UCSD-AML1 (cell line): ENCODE measurements around the gene MAP1S.
"Not testable (repeated sequence)": the region's sequence is repeated elsewhere in the genome, so short reads cannot be mapped to it uniquely, and the experiment has no call there.

Source experiments
- DNase-seq: peaks from one replicate; lab custom pipeline; 2025; ENCODE audit not compliant: unreplicated experiment; lab: John Stamatoyannopoulos, UW

Gene MAP1S

DNA sequence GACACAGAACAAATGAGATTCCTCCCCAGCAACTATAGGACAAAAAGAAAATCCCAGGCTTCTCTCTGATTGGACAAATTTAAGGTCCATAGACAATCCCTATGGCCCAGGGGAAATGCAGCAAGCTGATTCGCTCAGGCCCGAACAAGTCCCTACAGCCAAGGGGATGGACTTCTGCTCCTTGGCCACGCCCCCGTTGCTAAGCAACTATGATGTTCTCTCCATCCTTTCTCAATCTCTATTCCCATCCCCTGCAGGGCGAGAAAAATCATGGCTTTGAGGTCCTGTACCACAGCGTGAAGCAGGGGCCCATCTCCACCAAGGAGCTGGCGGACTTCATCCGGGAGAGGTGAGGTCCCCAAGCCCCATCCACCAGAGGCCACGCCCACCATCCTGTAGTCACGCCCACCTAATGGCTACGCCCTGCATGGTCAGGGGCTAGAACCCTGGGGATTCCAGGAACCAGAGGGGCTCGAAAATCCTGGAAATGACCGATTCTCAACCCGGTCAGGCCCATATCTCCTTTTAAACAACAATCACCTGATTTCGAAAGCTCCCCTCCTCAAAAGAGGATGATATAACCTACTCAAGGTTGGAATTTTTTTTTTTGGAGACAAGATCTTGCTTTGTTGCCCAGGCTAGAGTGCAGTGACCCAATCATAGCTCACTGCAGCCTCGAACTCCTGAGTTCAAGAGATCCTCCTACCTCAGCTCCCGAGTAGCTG is 43.4 kb downstream of the MAP1S start:
- peak; percentile 19 for DNase-seq

DNA sequence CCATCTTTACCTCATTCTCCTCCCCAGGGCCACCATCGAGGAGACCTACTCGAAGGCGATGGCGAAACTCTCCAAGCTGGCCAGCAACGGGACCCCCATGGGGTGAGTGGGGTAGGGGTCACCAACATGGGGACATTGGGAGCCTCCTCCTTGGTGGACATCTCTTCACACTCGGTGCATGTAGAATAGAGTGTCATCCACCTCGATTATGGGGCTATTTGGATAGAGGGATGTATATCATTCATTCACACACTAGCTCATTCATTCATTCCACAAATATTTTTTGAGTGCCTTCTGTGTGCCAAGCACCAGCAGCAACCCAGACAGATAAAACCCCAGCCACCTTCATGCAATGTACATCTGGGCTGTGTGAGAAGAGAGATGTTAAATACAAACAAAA is 45.1 kb downstream of the MAP1S start:
- no peak for DNase-seq

DNA sequence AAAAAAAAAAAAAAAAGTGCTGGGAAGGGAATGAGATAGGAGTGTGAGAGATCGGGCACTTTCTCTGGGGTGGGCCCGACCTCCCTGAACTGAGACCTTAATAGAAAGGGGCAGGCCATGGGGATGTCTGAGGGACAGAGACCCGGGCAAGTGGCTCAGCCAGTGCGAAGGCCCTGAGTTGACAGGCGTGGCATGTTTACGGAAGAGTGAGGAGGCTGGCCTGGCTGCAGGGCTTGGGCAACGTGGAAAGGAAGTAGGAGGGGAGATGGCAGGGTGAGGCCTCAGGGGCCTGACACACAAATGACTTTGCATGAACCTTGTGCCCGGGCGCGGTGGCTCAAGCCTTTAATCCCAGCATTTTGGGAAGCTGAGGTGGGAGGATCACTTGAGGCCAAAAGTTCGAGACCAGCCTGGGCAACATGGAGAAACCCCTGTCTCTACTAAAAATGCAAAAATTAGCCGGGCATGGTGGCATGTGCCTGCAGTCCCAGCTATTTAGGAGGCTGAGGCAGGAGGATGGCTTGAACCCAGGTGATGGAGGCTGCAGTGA is 45.9 kb downstream of the MAP1S start:
- DNase-seq: peak; percentile 84

DNA sequence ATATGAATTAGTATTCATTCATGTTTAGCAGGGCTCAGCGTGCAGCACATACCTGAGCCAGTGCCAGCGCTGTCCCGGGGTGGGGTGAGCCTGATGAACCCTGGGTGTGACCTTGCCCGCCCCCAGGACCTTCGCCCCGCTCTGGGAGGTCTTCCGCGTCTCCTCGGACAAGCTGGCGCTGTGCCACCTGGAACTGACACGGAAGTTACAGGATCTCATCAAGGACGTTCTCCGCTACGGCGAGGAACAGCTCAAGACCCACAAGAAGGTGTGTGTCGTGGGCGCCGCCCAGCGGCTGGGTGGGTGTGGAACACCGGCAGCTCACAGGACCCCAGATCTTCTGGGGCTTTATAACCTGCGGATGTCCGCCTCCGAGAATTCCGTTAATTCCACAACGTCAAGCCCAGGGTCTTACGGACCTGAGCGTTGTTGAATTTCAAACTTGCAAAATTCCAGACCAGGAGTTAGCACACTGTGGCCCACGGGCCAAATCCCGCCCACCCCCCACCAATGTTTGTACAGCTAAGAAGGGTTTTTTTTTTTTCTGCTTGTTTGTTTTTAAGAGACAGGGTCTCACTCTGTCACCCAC is 47.4 kb downstream of the MAP1S start:
- peak; percentile 78 for DNase-seq

DNA sequence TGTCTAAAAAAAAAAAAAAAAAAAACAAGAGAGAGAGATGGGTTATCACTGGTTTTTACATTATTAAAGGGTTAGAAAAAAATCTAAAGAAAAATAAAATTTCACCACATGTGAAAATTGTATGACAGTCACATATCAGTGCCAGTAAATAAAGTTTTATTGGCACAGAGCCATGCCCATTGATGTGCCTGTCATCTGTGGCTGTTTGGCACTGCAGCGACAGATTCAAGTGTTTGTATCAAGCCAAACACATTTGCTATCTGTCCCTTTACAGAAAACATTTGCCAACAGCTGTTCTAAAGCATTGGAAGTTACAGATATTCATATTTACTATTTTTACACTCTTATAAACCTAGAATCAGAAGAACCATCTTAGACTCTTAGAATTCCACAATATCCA is 48.3 kb downstream of the MAP1S start:
- DNase-seq: no peak

DNA sequence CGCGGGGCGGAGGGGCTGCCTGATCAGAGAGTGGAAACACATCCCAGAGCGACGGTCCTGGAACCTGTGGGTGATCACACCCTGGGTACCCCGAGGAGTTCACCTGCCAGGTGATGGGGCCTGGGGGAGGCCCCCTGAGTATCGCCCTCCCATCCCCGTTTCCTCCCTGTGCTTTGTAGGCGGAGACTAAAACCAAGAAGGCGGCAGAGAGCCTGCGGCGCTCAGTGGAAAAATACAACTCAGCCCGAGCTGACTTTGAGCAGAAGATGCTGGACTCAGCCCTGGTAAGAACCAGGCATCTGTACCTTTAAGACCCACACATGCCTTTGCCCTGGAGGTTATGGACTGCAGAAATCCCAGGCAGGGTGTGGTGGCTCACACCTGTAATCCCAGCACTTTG is 51.3 kb downstream of the MAP1S start:
- DNase-seq: no peak

DNA sequence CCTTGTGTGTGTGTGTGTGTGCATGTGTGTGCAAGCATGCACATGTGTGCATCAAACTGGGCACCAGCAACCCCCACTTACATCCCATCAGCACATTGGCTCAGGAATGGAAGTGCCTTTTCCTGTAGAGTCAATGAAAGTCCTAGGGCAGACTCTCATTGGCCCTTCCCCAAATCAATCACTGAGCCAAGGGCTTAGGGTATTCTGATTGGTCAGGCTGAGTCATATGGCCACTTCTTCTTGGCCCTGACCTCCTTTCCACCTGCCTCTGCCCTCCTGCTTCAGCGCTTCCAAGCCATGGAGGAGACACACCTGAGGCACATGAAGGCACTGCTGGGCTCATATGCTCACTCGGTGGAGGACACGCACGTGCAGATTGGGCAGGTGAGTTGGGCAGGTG is 52.9 kb downstream of the MAP1S start:
- no peak for DNase-seq

DNA sequence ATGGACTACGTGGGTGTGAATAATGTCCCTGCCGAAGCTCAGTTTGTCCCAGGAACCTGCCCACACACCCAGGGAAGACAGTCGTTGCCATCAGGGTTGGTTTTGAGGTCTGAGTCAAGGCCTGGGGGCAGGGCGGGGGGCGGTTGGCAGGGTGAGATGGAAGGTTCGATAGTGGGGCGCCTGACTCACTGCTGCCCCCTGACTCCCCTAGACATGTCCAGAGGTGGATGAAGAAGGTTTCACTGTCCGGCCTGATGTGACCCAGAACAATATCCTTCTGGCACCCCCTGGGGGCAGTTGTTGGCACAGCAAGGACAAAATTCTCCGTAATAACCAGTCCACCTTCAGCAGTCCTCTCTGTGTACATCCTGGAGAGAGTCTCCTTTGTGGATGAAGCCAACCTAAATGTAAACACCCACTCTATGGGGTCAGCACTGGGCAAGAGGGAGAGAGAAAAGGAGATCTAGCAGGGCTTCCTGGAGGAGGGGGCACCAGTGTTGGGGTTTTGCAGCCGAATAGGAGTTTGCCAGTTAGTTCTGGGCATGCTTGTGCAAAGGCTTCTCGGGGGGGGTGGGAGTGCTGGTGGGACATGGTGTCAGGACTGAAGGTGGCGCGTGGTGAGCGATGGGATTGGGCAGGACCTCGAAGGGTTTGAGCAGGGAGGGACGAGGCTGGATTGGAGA is 56.1 kb downstream of the MAP1S start:
- peak; percentile 59 for DNase-seq

DNA sequence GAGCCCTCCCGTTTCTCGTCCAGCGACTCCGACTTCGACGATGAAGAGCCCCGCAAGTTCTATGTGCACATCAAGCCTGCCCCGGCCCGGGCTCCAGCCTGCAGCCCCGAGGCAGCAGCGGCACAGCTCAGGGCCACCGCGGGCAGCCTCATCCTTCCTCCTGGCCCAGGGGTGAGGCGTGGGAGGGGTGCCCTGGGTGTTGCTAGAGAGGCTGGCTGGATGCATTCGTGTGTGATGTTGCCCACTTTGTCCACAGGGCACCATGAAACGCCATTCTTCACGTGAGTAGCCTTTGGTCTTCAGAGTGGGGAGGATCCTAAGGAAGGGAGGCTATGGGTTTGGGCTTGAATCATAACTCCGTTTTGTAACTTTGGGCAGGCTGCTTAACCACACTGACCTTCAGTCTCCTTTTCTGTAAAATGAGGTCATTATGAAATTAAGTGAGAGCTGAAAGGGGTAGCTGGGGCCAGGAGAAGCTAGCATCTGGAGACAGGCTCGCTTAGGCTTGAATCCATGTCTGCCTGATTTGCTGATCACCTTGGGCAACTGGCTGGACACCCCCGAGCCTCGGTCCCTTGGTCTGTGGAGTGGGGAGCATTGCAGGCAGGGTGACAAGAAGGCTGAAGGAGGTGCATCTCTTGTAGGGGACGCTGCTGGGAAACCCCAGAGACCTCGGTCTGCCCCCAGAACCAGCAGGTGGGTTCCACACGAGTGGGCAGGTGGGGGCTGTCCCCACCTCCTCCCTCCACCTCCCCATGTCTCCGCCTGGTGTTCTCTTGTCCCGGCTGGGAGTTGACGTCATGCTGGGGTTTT is 56.9 kb downstream of the MAP1S start:
- DNase-seq: no peak

DNA sequence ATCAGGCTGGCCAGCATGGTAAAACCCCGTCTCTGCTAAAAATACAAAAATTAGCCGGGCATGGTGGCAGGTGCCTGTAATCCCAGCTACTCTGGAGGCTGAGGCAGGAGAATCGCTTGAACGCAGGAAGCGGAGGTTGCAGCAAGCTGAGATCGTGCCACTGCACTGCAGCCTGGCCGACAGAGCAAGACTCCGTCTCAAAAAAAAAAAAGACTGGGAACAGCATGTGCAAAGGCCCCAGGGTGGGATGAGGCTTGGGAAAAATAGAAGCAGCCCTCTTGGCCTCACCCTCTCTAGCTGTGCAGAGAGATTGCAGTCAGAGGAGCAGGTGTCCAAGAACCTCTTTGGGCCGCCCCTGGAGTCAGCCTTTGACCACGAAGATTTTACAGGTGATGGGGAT is 58.6 kb downstream of the MAP1S start:
- DNase-seq: not testable (repeated sequence)

DNA sequence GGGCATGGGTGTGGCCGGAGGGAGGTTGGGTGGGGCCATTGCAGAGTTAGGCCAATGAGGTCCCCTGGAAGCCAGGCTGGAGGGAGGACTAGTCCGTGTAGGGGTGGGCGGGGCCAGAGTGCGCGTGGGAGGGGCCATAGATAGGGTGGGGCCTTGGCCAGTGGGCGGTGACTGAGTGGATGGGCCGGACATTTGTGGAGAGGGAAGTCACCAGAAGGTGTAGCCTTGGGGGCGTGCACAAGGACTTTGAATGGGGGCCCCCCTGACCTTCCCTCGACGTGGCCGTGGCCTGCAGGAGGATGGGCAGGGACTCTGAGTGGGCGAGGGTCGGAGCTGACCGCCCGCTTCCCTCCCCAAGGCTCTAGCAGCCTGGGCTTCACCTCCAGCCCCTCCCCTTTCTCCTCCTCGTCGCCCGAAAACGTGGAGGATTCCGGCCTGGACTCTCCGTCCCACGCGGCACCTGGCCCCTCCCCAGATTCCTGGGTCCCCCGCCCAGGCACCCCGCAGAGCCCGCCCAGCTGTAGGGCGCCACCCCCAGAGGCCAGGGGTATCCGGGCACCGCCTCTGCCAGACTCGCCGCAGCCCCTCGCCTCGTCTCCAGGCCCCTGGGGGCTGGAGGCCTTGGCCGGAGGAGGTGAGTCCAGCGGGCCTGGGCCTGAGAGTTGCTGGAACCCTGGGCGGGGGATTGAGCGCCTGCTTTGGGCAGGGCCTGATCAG is 59.1 kb downstream of the MAP1S start:
- DNase-seq: peak; percentile 69

DNA sequence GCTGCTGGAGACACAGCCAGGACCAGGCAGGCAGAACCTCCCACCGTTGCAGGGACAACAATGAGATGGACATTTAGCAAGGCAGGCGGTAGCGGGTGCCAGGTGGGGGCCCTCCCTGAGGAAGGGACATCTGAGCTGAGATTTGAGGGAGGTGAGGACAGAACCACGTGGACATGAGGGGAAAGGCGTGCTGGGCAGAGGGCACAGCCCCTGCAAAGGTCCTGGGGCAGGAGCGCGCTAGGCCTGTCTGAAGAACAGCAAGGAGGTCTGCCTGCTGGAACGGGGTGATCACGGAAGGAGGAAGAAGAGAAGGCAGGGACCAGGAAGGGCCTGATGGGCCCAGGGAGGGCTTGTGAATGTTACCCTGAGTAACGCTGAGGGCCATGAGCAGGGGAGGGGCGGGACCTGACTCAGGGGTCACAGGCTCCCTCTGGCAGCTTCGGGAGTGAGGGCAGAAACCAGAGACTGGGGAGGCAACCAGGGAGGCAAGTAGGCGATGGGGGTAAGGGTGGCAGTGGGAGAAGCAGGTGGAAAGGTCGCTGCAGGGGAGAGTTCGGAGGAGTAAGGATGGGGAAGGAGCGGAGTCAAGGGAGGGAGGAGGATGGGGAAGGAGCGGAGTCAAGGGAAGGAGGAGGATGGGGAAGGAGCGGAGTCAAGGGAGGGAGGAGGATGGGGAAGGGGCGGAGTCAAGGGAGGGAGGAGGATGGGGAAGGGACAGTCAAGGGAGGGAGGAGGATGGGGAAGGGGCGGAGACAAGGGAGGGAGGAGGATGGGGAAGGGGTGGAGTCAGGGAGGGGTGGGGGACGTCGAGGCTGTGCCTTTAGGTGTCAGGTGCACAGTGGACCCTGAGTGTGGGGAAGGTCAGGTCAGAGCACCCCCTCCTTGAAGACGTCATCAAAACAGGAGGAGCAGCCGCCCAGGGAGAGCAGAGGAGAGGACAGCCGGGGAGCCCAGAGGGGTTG is 60.0 kb downstream of the MAP1S start:
- peak; percentile 79 for DNase-seq

DNA sequence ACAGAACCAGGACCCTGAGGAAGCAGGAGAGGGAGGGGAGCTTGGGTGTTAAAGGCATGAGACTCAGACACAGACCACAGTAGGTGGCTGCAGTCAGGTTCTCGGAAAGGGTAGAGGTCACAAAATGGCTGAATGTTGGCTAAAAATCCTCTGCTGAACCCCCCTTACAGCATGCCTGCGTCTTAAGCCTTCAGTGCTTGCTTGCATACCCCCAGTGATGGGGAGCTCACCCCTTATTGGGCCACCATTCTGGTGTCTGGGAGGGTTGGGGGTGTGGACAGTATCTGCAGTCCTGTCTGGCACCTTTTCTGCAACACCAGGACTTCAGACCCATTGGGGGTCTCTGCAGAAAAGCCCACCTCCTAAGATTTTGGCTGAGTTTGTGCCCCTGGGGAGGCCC is 61.5 kb downstream of the MAP1S start:
- DNase-seq: no peak

DNA sequence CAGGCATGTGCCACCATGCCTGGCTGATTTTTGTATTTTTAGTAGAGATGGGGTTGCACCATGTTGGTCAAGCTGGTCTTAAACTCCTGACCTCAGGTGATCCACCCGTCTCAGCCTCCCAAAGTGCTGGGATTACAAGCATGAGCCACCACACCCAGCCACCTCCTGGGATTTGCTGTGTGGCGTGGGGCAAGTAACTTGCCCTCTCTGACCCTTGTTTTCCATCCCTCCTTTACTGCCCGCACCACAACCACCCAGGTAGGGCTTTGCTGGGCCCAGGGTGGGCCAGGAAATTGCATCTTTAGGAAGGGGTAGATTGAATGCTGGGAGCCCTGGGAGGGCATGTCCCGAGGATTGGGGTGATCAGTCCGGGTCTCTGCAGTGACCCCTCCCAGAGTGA is 64.4 kb downstream of the MAP1S start:
- not testable (repeated sequence) for DNase-seq
